UCSD-AML1 (cell line): ENCODE measurements around the gene NEU4.
"Not testable (repeated sequence)": the region's sequence is repeated elsewhere in the genome, so short reads cannot be mapped to it uniquely, and the experiment has no call there.

Experiments used
- DNase-seq: peaks from one replicate; lab custom pipeline; 2025; ENCODE audit not compliant: unreplicated experiment; lab: John Stamatoyannopoulos, UW

The NEU4 gene

DNA sequence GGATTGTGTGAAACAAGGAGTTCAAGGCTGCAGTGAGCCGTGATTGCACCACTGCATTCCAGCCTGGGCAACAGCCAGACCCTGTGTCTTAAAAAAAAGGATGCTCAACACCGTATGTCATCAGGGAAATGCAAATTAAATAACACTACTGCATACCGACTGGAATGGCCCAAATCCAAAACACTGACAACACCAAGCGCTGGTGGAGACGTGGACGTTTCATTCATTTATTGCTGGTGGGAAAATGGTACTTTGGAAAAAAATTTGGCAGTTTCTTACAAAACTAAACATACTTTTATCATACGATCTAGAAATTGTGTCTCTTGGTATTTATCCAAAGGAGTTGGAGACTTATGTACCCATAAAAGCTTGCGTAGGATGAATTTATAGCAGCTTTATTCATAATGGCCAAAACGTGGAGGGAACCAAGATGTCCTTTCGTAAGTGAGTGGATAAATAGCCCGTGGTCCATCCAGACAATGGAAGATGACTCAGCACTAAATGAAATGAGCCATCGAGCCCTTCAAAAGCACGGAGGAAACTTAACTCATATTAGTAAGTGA is 24.2 kb downstream of the NEU4 start:
- DNase-seq: no peak

DNA sequence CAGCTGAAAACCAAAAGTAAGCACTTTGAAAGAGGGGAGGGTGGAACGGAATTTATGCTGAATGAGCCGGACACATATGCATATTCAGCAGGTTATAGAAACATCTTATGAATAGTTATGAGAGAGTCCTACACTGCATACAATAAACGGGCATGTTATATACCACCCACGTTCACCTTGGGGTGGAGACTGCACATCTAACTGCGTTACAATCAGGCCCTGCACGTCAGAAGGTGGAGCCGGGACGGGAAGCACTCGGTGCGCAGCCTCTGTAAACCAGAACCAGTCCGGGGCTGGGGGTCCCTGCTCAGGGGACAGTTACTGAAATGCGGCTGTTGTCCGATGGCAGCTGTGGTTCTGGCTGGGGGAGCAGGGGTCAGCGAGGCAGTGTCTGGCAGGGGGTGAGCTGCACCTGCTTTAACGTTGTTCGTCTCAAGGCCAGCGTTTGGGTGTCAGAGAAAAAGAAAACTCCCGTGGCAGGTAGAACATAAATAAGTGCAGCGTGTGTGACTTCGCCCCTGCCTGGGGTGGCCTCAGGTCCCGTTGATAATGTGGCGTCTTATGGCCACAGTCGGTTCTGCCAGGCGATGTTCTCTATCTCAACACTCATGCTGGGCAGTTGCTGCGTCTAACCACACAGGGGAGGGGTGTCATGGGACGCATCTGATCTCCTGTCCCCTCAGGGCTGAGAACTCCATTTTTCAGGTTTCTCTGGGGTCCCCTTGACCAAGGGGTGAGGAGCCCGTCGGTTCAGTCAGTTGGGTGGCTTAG is 24.9 kb downstream of the NEU4 start:
- not testable (repeated sequence) for DNase-seq

DNA sequence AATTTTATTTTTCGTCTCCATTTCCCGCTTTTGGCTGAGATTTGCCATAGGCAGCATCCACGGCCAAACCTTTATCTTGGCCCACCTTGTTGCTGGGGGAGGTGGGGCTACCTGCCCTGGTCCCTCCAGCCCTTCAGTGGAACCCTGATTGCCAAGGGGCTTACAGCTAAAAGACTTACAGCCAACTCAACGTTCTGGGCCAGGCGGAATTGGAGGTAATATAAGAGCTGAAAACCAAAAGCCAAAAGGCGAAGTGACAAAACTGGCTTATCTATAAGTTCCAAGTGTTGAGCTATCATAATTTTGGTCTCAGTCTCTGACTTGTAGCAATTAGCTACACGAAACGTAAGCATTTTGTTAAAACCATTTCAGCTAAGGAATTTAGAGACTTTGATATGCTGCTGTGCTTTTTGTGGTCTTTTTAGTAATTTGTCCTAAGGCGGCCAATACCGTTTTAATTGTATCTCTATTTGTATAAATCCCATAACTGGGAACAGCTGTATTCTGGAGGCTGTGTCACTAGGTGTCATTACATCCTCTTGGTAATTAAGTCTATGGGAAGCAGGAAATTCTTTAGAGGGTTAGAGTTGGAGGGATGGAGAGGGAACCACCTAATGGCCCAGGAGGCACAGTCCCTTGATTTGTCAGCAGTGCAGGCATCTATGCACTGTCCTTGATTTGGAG is 25.7 kb downstream of the NEU4 start:
- no peak for DNase-seq

DNA sequence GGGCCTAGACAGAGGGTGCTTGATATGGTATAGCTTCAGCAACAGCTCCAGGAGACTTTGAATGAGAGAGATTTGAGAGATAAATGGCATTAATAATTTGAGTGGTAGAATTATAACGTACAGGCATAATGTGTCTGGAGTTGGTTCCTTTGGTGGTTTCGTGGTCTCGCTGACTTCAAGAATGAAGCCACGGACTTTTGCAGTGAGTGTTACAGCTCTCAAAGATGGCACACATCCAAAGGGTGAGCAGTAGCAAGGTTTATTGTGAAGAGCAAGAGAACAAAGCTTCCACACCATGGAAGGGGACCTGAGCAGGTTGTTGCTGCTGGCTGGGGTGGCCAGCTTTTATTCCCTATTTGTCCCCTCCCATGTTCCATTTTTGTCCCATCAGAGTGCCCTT is 26.6 kb downstream of the NEU4 start:
- DNase-seq: no peak

DNA sequence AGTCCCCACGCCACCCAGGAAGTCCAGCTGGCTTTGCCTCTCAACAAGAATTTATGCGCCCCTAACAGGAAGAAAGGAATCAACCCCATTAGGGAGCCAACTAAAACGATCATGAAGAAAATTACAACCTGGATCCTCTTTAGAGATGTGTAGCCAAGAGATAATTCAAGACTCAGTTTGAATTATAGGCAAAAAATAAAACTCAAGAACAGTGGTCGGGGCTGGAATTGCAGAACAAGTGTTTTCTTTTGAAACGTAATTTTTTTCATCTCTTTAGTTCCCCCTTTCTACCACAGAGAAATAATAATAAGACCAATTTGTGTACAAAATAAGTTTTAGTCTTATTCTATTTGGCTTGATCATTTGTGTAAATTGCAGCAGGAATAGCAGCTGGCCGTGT is 27.3 kb downstream of the NEU4 start:
- DNase-seq: no peak

DNA sequence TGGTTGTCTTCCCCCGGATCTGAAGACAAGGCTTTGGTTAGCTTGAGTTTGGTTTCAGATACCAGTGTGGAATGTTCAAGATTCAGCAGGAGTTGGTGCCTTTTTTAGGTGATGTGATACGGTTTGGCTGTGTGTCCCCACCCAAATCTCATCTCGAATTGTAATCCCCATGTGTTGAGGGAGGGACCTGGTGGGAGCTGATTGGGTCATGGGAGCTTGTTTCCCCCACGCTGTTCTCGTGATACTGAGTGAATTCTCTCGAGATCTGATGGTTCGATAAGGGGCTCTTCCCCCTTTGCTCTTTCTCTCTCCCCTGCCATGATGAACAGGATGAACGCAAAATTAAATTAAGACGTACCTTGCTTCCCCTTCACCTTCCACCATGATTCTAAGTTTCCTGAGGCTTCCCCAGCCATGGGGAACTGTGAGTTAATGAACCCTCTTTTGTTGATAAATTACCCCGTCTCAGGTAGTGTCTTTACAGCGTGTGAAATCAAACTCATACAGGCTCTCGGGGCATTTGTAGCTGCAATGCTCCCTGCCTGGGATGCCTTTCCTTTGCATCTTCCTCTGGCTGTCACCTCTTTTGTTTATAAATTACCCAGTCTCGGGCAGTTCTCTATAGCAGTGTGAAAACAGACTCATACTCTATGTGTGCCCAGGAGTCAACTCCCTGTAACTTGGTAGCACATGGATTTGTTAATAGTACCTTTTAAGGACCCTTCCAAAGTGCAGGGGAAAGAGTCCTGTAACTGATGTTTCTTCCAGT is 28.4 kb downstream of the NEU4 start:
- no peak for DNase-seq

DNA sequence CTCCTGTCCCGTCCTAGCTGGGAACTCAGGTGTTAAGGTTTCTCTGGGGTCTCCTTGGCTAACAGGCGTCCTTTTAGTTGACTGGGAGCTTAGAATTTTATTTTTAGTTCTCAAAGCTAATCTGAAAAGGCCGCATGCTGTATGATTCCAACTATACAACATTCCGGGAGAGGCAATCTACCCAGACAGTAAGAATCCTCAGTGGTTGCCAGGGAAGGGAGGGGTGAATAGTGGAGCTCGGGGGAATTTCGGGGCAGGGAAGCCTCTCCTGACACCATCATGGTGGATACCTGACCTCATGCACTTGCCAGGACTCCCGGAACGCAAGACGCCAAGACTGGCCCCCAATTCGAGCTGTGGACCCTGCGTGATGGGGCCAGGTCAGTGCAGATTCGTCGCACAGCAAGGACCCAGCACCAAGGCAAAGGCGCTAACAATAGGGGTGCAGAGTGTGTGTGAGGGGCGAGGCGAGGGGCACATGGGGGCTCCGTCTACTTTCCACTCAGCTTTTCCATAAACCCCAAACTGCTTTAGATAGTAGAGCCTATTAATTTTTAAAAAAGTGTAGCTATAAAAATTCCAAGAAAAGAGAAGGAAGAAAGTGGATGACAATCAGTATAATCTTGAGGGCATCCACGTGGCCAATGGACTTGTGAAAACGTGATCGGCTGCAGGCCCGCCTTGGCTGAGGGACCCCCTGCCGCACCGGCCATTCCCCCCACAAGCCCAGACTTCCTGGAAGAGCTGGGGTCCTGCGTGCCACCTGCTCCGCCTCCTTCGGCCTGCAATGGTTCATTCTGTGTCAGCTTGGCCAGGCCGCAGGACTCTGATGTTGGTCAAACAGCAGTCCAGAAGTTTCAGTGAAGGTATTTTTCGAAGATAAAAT is 32.4 kb downstream of the NEU4 start:
- no peak for DNase-seq

DNA sequence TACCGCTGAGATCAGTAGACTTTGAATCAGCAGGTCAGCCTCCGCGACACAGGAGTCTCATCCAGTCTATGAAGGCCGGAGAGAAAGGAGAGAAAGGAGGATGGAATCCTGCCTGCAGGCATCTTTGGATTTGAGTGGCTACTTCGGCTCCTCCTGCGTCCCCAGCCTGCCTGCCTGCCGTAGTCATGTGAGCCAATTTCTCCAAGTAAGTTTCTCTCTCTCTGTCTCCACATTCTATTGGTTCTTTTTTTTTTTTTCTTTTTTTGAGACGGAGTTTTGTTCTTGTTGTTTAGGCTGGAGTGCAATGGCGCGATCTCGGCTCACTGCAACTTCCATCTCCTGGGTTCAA is 33.0 kb downstream of the NEU4 start:
- no peak for DNase-seq

DNA sequence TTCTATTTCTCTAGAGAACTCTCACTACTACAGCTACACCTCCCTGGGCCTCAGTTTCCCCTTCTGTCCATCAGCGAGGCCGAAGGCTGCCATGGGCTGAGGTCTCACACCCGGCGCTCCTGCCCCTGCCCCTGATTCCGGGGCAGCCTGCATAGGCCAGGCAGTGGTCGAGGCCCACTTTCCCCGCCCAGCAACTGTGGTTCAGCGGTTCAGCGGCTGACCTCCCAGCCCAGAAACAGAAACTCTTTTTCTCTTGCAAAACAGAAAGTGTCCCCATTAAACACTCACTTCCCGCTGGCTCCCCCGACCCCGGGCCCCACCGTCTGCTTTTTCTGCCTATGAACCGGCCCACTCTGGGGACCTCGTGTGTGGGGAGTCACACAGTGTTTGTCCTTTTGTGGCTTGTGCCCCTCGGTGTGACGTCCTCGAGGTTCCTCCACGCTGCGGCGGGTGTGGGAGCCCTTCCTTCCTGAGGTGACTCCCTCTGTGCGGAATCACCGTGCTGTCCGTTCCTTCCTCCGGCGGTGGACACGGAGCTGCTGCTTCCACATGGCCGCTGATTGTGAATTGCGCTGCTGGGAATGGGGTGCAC is 33.7 kb downstream of the NEU4 start:
- DNase-seq: peak; percentile 80

DNA sequence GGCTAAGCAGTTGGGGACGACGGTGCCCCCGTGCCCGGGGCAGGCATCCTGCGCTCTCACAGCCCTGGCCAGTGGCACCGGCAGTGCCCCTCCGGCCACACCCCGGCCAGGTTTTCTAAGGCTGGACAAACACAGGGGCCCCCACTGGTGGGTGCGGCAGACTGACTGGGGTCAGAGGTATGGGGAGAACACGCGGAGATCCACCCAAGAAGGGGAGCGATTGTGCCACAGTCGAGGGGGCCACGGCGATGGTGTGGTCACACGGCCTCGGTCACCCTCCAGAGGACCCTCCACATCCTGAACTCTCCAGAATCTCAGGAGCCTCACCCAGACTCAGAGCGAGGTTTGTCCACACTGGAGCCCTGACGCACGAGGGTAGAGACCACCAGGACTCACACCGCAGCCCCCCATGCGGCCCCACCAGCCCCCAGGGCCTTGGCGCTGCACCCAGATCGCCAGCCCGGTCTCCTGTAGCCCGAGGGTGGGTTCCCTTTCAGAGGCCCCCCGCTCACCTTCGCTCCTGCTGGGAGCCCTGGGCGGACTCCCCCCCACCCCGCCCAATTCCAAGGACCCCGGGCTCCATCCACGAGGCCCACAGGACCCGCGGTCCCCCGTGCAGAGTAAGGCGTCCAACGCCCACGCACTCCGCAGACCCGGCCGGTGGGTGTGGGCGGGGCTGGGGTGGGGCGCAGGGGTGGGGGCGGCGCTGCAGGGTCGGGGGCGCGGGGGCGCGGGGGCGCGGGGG is 34.5 kb downstream of the NEU4 start:
- DNase-seq: no peak

DNA sequence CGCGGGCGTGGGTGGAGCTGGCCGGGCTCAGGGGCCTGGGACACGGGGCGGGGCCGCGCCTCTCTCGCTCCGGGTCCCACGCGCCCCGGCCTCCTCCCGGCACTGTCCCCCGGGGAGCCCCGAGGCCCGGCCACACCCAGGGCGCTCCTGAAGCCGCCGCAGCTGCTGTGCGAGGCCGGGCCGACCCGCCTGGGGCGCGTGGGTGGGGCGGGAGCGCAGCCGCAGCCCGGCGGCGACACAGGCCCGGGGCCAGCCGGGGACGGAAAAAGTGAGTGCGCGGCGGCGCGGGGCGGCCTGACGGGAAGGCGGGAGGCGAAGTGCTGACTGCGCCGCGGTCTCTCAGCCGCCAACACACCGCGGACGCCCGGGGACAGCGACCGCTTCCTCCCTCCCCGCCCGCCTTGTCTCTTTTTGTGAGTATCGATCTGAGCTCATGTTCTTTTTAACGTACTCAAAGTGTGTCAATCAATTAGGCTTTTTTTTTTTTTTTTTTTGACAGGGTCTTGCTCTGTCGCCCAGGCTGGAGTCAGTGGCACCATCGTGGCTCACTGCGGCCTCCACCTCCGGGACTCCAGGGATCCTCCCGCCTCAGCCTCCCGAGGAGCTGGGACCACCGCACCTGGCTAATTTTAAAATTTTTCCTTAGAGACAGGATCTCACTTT is 35.2 kb downstream of the NEU4 start:
- DNase-seq: peak; percentile 75

DNA sequence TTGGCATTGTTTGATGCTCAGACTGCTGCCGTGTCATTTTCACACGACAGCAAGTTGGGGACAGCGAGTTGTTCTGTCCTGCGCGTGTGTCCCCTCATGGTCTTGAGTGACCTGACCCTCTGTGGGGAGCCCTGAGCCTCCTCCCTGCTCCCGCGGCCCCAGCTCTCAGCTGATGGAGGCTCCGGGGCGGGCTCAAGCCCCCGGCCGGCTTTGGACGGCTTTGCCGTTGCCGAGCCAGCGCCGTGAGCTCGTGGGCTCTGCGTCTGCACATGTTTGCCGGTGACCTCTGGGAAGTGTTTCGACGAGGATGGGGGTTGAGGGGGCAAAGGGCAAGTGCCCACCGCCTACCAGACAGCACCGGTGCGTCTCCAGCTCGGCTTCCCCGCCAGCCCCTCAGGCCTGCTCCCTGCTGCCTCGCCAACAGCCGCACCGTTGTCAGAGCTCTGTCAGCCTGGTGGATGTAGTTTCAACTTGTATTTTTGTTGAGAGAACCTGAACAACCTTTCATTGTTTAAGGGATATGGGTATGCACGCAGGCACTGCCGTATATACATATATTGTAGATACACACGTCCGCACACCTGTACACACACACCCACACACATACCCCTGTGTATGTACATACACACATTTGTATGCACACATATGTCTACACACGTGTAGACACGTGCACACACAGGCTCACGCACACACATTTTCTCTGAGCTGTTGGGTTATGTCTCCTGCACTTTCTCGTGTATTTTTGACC is 36.0 kb downstream of the NEU4 start:
- DNase-seq: no peak

DNA sequence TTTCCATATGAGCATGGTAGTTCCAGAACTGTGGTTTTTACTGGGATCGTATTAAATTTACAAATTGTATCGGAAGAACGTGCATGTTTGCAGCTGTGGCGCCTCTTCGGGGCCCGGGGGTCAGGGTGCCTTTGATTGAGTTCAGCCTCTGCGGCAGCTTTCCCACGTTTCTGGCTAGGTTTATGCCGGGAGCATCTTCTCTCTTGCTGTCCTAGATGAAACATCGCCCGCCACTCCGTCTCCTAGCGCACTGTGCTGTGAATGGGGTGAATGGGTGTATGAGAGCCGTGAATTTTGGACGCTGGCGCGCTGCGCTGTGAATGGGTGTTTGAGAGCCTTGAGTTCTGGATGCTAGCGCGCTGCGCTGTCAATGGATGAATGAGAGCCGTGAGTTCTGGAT is 37.4 kb downstream of the NEU4 start:
- no peak for DNase-seq

DNA sequence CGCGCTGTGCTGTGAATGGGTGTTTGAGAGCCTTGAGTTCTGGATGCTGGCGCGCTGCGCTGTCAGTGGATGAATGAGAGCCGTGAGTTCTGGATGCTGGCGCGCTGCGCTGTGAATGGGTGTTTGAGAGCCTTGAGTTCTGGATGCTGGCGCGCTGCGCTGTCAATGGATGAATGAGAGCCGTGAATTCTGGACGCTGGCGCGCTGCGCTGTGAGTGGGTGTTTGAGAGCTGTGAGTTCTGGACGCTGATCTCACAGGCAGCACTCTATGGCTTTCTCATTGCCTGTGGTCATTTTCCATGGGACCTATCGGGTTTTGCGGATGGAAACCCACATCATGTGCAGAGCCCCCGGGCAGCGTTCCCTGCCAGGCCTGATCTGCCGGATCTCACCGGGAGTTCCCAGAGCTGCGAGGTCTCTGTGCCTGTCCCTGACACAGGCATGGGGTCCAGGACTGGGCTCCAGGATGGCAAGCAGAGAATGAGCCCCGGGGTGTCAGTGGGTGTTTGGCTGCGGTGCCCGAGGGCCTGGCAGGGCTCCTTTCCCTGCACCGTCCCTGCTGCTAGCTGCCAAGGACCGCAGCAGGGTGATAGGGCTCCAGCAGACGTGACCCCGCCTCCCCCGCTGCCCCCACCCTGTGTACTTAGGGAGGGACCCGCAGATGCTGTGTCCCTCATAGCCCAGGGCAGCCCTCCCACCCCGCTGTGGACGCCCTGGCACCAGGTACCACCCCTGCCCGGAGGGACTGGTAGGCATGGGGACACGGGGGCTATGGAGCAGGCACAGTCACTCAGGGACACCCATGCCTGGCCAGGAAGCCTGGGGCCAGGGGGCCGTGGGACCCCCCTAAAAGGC is 40.0 kb downstream of the NEU4 start:
- DNase-seq: no peak

DNA sequence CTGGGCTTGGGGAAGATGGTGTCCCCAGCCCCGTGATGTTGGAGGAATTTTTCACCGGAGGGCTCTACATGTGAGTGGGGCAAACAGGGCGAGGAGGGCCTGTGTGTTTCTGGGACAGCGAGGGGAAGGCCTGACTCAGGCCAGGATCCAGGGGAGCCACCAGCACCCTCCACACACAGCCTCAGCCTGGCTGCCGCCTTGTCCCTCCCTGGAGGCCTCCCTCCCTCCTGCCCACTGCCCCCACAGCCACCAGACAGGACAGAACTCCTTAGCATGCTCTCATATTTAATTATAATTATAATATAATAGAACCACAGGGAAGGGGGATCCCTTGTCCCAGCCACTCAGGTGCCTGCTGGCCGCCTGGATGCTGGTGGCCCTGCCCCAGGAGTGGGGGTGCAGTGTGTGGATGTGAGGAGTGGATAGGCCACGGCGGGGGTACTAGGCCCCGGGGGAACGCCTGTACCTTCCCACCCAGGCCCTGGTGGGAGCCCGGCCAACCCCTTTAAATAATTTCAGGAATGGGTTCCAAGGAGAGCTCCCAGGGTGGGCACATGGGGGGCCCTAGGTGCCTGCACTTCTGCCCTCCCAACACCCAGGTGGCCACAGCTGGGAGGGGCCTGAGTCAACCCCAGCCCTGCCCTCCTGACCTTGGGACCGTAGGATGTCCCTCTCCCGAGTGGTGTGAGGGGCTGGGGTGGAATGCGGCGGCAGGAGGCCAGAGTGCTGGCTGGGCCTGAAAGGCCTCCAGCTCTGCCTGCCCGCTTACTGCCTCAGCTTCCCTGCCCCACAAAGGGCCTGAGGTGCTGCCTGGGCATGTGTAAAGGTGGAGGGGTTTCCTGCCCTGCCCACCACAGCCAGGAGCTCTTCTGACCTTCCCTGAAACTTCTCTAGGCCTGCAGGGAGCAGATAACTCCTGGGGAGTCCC is 40.9 kb downstream of the NEU4 start:
- no peak for DNase-seq

DNA sequence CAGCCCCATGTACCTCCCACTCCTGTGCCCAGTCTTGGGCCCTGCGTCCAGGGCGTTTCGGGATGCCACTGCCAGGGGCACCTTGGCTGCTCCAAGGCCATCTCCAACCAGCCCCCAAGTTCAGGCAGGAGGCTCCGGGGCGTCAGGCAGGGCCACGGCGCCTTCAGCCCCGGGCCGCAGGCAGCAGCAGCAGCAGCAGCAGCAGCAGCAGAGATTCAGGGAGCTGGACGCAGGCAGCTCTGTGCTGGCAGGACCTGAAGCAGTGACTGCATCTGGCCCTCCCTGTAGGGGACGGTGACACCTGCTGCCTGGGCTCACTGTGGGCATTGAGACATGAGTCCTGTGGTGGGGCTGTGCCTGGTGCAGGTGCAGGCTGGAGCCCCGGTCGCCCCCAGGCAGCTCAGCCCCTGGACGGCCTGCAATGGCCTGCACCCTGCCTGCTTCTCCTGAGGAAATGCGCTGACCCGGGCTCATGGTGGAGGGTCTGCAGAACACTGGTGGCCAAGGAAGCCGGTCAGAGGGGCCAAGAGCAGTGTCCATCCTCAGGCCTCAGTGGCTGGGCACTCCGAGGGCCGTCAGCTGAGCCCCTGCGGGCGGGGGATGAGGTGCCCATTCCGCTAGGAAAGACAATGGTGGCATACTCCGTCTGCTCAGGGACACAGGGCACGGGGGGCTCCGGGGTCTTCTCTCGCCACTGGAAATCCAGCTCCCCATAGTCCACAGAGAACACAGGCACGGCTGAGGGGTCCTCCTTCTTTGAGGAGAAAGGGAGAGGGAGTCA is 41.7 kb downstream of the NEU4 start:
- DNase-seq: no peak
